ENCODE results near the gene DNAJA4. TPM values are rescaled to one million over a fixed set of nuclear protein-coding genes. Genes with fewer than 3 reads are reported as not detected.

The DNAJA4 gene
- total RNA-seq, 2 experiments from 2014 or later = 28.5 to 31.2 TPM

- DNase-seq = no peak
- Mint-ChIP-seq H3K36me3 (ENCODE audit: low read depth) (peaks cover 5% of the 10 kb centered on the region), H3K27me3 (no peaks in the 10 kb centered on the region), H3K27ac (peak overlapping the region; percentile 89), H3K4me3 (peak overlapping the region; percentile 78), H3K4me1 (peaks cover 28% of the 10 kb centered on the region), H3K9me3 (no peaks in the 10 kb centered on the region)
- POLR2A ChIA-PET = interaction anchor here (0.8 to 1.3 kb wide), 2 partner anchors 33 to 35 kb away, joined by 3 read pairs; partner anchors contain the start of gene SKIC8
- CTCF ChIA-PET = interaction anchor here (0.8 to 3.8 kb wide), 8 partner anchors 9 to 356 kb away, joined by 3 to 13 read pairs (median 4); partner anchors contain the start of genes CIB2 and SKIC8
Measured at GRCh38 chr15:78266229-78266628, 1.9 kb downstream of the DNAJA4 start.

- Mint-ChIP-seq H3K9me3 (no peaks in the 10 kb centered on the region), H3K27me3 (no peaks in the 10 kb centered on the region), H3K27ac (peak overlapping the region; percentile 1), H3K36me3 (ENCODE audit: low read depth) (peaks cover 10% of the 10 kb centered on the region), H3K4me3 (no peak overlapping the region), H3K4me1 (peaks cover 28% of the 10 kb centered on the region)
- no peak for DNase-seq
- ChIA-PET CTCF (interaction anchor here (2.0 to 3.8 kb wide), 3 partner anchors 12 to 136 kb away, joined by 8 to 13 read pairs (median 11); partner anchors contain the start of gene CIB2), POLR2A (interaction anchor here (1.3 kb wide), 1 partner anchor 33 kb away, joined by 3 read pairs; the partner anchor contains the start of gene SKIC8)
Measured at GRCh38 chr15:78266806-78267205, 2.4 kb downstream of the DNAJA4 start.

GRCh38 chr15:78272316-78272715 lies 8.0 kb downstream of the DNAJA4 start:
- no peaks in the 10 kb centered on the region for H3K27me3 Mint-ChIP-seq
- ChIA-PET CTCF (interaction anchor here (1.5 kb wide), 1 partner anchor 230 kb away, joined by 3 read pairs; no protein-coding TSS in a partner anchor), POLR2A (no interaction called here)
- H3K4me3 Mint-ChIP-seq = no peak overlapping the region
- H3K4me1 Mint-ChIP-seq = peaks cover 8% of the 10 kb centered on the region
- no peaks in the 10 kb centered on the region for H3K9me3 Mint-ChIP-seq
- H3K36me3 Mint-ChIP-seq (ENCODE audit: low read depth) = peaks cover 20% of the 10 kb centered on the region
- no peak overlapping the region for H3K27ac Mint-ChIP-seq
- DNase-seq = no peak

- POLR2A ChIA-PET = no interaction called here
- no peak for DNase-seq
- H3K36me3 Mint-ChIP-seq (ENCODE audit: low read depth) = peaks cover 20% of the 10 kb centered on the region
- H3K27me3 Mint-ChIP-seq = no peaks in the 10 kb centered on the region
- CTCF ChIA-PET = interaction anchor here (1.2 to 1.5 kb wide), 2 partner anchors 77 to 231 kb away, joined by 3 read pairs; no protein-coding TSS in a partner anchor
- H3K4me3 Mint-ChIP-seq = no peak overlapping the region
- no peak overlapping the region for H3K27ac Mint-ChIP-seq
- no peaks in the 10 kb centered on the region for H3K9me3 Mint-ChIP-seq
- peaks cover 6% of the 10 kb centered on the region for H3K4me1 Mint-ChIP-seq
Measured at GRCh38 chr15:78272776-78273175, 8.4 kb downstream of the DNAJA4 start.

- POLR2A ChIA-PET = no interaction called here
- Mint-ChIP-seq H3K4me3 (no peak overlapping the region), H3K27me3 (no peaks in the 10 kb centered on the region), H3K9me3 (no peaks in the 10 kb centered on the region), H3K36me3 (ENCODE audit: low read depth) (peaks cover 22% of the 10 kb centered on the region), H3K27ac (no peak overlapping the region), H3K4me1 (no peaks in the 10 kb centered on the region)
- CTCF ChIA-PET = no interaction called here
- DNase-seq = no peak
Measured at GRCh38 chr15:78274994-78275393, 10.6 kb downstream of the DNAJA4 start.

- H3K36me3 Mint-ChIP-seq (ENCODE audit: low read depth) = peaks cover 18% of the 10 kb centered on the region
- H3K4me1 Mint-ChIP-seq = no peaks in the 10 kb centered on the region
- ChIA-PET CTCF (interaction anchor here (1.5 kb wide), 1 partner anchor 10 kb away, joined by 4 read pairs; no protein-coding TSS in a partner anchor), POLR2A (no interaction called here)
- no peak for DNase-seq
- H3K27ac Mint-ChIP-seq = no peak overlapping the region
- no peaks in the 10 kb centered on the region for H3K27me3 Mint-ChIP-seq
- no peaks in the 10 kb centered on the region for H3K9me3 Mint-ChIP-seq
- H3K4me3 Mint-ChIP-seq = no peak overlapping the region
Measured at GRCh38 chr15:78276064-78276943, 11.9 kb downstream of the DNAJA4 start.

- peaks cover 18% of the 10 kb centered on the region for H3K36me3 Mint-ChIP-seq (ENCODE audit: low read depth)
- H3K4me3 Mint-ChIP-seq = no peak overlapping the region
- POLR2A ChIA-PET = no interaction called here
- CTCF ChIA-PET = interaction anchor here (0.6 to 2.6 kb wide), 4 partner anchors 12 to 1768 kb away, joined by 3 to 8 read pairs (median 4); no protein-coding TSS in a partner anchor
- no peaks in the 10 kb centered on the region for H3K27me3 Mint-ChIP-seq
- H3K4me1 Mint-ChIP-seq = no peaks in the 10 kb centered on the region
- no peak overlapping the region for H3K27ac Mint-ChIP-seq
- DNase-seq = no peak
- no peaks in the 10 kb centered on the region for H3K9me3 Mint-ChIP-seq
Measured at GRCh38 chr15:78280319-78281072, 16.1 kb downstream of the DNAJA4 start.

GRCh38 chr15:78282324-78282723 lies 18.0 kb downstream of the DNAJA4 start:
- DNase-seq = no peak
- no peaks in the 10 kb centered on the region for H3K9me3 Mint-ChIP-seq
- H3K27me3 Mint-ChIP-seq = no peaks in the 10 kb centered on the region
- H3K4me1 Mint-ChIP-seq = no peaks in the 10 kb centered on the region
- H3K4me3 Mint-ChIP-seq = no peak overlapping the region
- CTCF ChIA-PET = interaction anchor here (1.0 to 2.0 kb wide), 4 partner anchors 11 to 141 kb away, joined by 3 to 8 read pairs (median 4); partner anchors contain the start of gene SKIC8
- peaks cover 27% of the 10 kb centered on the region for H3K36me3 Mint-ChIP-seq (ENCODE audit: low read depth)
- POLR2A ChIA-PET = no interaction called here
- no peak overlapping the region for H3K27ac Mint-ChIP-seq

GRCh38 chr15:78284758-78285157 lies 20.4 kb downstream of the DNAJA4 start:
- H3K4me3 Mint-ChIP-seq = no peak overlapping the region
- H3K36me3 Mint-ChIP-seq (ENCODE audit: low read depth) = peaks cover 28% of the 10 kb centered on the region
- H3K27me3 Mint-ChIP-seq = no peaks in the 10 kb centered on the region
- POLR2A ChIA-PET = no interaction called here
- CTCF ChIA-PET = interaction anchor here (1.4 kb wide), 1 partner anchor 15 kb away, joined by 3 read pairs; no protein-coding TSS in a partner anchor
- no peaks in the 10 kb centered on the region for H3K4me1 Mint-ChIP-seq
- DNase-seq = no peak
- H3K9me3 Mint-ChIP-seq = no peaks in the 10 kb centered on the region
- no peak overlapping the region for H3K27ac Mint-ChIP-seq

GRCh38 chr15:78290222-78290621 lies 25.9 kb downstream of the DNAJA4 start:
- no peaks in the 10 kb centered on the region for H3K4me1 Mint-ChIP-seq
- no peak for DNase-seq
- H3K9me3 Mint-ChIP-seq = no peaks in the 10 kb centered on the region
- H3K36me3 Mint-ChIP-seq (ENCODE audit: low read depth) = peaks cover 24% of the 10 kb centered on the region
- no peak overlapping the region for H3K4me3 Mint-ChIP-seq
- no peaks in the 10 kb centered on the region for H3K27me3 Mint-ChIP-seq
- CTCF ChIA-PET = no interaction called here
- H3K27ac Mint-ChIP-seq = no peak overlapping the region
- POLR2A ChIA-PET = no interaction called here

GRCh38 chr15:78291052-78291451 lies 26.7 kb downstream of the DNAJA4 start:
- H3K27me3 Mint-ChIP-seq = no peaks in the 10 kb centered on the region
- H3K4me1 Mint-ChIP-seq = no peaks in the 10 kb centered on the region
- CTCF ChIA-PET = interaction anchor here (1.3 kb wide), 1 partner anchor 8 kb away, joined by 4 read pairs; the partner anchor contains the start of gene SKIC8
- no peak overlapping the region for H3K4me3 Mint-ChIP-seq
- no peak for DNase-seq
- POLR2A ChIA-PET = interaction anchor here (0.7 kb wide), 1 partner anchor 25 kb away, joined by 5 read pairs; no protein-coding TSS in a partner anchor
- H3K36me3 Mint-ChIP-seq (ENCODE audit: low read depth) = peaks cover 24% of the 10 kb centered on the region
- H3K27ac Mint-ChIP-seq = no peak overlapping the region
- H3K9me3 Mint-ChIP-seq = no peaks in the 10 kb centered on the region

GRCh38 chr15:78291698-78292097 lies 27.3 kb downstream of the DNAJA4 start:
- ChIA-PET CTCF (interaction anchor here (1.3 kb wide), 1 partner anchor 8 kb away, joined by 4 read pairs; the partner anchor contains the start of gene SKIC8), POLR2A (no interaction called here)
- DNase-seq = no peak
- no peaks in the 10 kb centered on the region for H3K4me1 Mint-ChIP-seq
- no peaks in the 10 kb centered on the region for H3K27me3 Mint-ChIP-seq
- H3K27ac Mint-ChIP-seq = no peak overlapping the region
- H3K4me3 Mint-ChIP-seq = no peak overlapping the region
- peaks cover 17% of the 10 kb centered on the region for H3K36me3 Mint-ChIP-seq (ENCODE audit: low read depth)
- no peaks in the 10 kb centered on the region for H3K9me3 Mint-ChIP-seq
